OCI-LY3 (cell line): ENCODE data around the gene IGFLR1.

Source experiments
- EZH2phosphoT487 ChIP-seq: fragments of 200-600 bp; shearing (Covaris generic); IDR thresholded peaks from 2 replicates; pipeline ENCODE4 v1.6.1; 2018; ENCODE audit warnings: antibody characterized with exemption, mixed run types, low read depth
- TF ChIP-seq, protein P1 (sequence below): fragments of 200-600, 300-600 bp; sonication (generic); IDR thresholded peaks from 2 replicates; pipeline ENCODE4 v1.5.1; 2014; ENCODE audit warnings: antibody characterized with exemption, low read length, low read depth

DNA sequence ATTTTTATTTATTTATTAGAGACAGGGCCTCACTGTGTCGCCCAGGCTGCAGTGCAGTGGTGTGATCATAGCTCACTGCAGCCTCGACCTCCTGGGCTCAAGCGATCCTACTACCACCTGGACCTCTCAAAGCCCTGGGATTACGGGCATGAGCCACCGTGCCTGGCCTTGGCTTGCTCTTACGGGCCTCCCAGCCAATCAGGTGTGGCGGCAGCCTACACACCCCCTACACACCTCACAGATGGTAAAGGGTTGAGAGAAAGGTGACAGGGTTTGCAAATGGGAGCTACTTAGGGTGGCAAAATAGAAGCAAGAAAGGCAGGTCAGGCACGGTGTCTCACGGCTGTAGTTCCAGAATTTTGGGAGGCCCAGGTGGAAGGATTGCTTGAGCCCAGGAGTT, 38.9 kb downstream of the IGFLR1 start:
- TF ChIP-seq, protein P1, sequence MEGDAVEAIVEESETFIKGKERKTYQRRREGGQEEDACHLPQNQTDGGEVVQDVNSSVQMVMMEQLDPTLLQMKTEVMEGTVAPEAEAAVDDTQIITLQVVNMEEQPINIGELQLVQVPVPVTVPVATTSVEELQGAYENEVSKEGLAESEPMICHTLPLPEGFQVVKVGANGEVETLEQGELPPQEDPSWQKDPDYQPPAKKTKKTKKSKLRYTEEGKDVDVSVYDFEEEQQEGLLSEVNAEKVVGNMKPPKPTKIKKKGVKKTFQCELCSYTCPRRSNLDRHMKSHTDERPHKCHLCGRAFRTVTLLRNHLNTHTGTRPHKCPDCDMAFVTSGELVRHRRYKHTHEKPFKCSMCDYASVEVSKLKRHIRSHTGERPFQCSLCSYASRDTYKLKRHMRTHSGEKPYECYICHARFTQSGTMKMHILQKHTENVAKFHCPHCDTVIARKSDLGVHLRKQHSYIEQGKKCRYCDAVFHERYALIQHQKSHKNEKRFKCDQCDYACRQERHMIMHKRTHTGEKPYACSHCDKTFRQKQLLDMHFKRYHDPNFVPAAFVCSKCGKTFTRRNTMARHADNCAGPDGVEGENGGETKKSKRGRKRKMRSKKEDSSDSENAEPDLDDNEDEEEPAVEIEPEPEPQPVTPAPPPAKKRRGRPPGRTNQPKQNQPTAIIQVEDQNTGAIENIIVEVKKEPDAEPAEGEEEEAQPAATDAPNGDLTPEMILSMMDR: no peak
- TF ChIP-seq EZH2phosphoT487: no peak
